MM.1S (cell line): ENCODE results near the gene EME2.

Experiments
- DNase-seq: peaks from one replicate; pipeline ENCODE4 v3.0.0-alpha.2; 2015
- H2AFZ ChIP-seq: fragments of 300-600 bp; sonication (generic); 2 replicates; pipeline ENCODE4 v1.6.0; 2016; ENCODE audit warnings: antibody characterized with exemption, low read length
- H3F3A ChIP-seq: fragments of 300-600 bp; sonication (generic); 2 replicates; pipeline ENCODE4 v1.6.1; 2016; ENCODE audit warnings: mild to moderate bottlenecking, antibody characterized with exemption, low read length, moderate library complexity, mixed read lengths; ENCODE audit not compliant: insufficient read depth
- H3K27ac ChIP-seq: fragments of 300-600 bp; sonication (generic); 2 replicates; pipeline ENCODE4 v1.5.1; 2016; ENCODE audit warnings: mild to moderate bottlenecking, low read length
- H3K27me3 ChIP-seq: fragments of 300-600 bp; sonication (generic); replicated peaks from 2 replicates; pipeline ENCODE4 v1.6.0; 2016; ENCODE audit warnings: low read length; ENCODE audit not compliant: insufficient read depth
- H3K36me3 ChIP-seq: fragments of 300-600 bp; sonication (generic); replicated peaks from 2 replicates; pipeline ENCODE4 v1.6.1; 2016; ENCODE audit warnings: mild to moderate bottlenecking, low read length, mixed read lengths; ENCODE audit not compliant: insufficient read depth
- H3K4me1 ChIP-seq: fragments of 300-600 bp; sonication (generic); 2 replicates; pipeline ENCODE4 v1.6.1; 2016; ENCODE audit warnings: low read length, mixed read lengths
- H3K4me2 ChIP-seq: fragments of 300-600 bp; sonication (generic); 2 replicates; pipeline ENCODE4 v1.6.0; 2016; ENCODE audit warnings: low read depth, low read length
- H3K4me3 ChIP-seq: fragments of 300-600 bp; sonication (generic); 2 replicates; pipeline ENCODE4 v1.5.1; 2016; ENCODE audit warnings: low read length, mixed read lengths
- H3K79me2 ChIP-seq: fragments of 300-600 bp; sonication (generic); 2 replicates; pipeline ENCODE4 v1.6.1; 2016; ENCODE audit warnings: mixed run types, low read length, mixed read lengths
- H3K9ac ChIP-seq: fragments of 300-600 bp; sonication (generic); 2 replicates; pipeline ENCODE4 v1.6.1; 2016; ENCODE audit warnings: low read length, mixed read lengths
- H3K9me2 ChIP-seq: fragments of 300-600 bp; sonication (generic); replicated peaks from 2 replicates; pipeline ENCODE4 v1.6.1; 2016; ENCODE audit warnings: mild to moderate bottlenecking, low read length, mixed read lengths; ENCODE audit not compliant: insufficient read depth
- H3K9me3 ChIP-seq: fragments of 300-600 bp; sonication (generic); replicated peaks from 2 replicates; pipeline ENCODE4 v1.6.1; 2016; ENCODE audit warnings: mild to moderate bottlenecking, low read length, mixed read lengths; ENCODE audit not compliant: insufficient read depth
- H4K20me1 ChIP-seq: fragments of 300-600 bp; sonication (generic); 2 replicates; pipeline ENCODE4 v1.6.1; 2016; ENCODE audit warnings: mild to moderate bottlenecking, low read length, moderate library complexity, mixed read lengths; ENCODE audit not compliant: insufficient read depth
- EZH2 ChIP-seq: fragments of 300-600 bp; sonication (generic); optimal IDR thresholded peaks from 2 replicates; pipeline ENCODE3; 2017; ENCODE audit warnings: low read depth, mild to moderate bottlenecking, antibody characterized with exemption, low read length, mixed read lengths
- EZH2phosphoT487 ChIP-seq: fragments of 300-600 bp; sonication (generic); IDR thresholded peaks from 2 replicates; pipeline ENCODE4 v1.6.1; 2018; ENCODE audit warnings: antibody characterized with exemption, low read length
- TF ChIP-seq, protein P1 (sequence below): fragments of 300-600 bp; sonication (generic); IDR thresholded peaks from 2 replicates; pipeline ENCODE4 v1.5.1; 2016; ENCODE audit warnings: antibody characterized with exemption, low read length, mixed read lengths

The EME2 gene

GRCh38 chr16:1807626-1808025 is 35.0 kb downstream of the EME2 start:
- no peak overlapping the region for H3K4me3 ChIP-seq
- H3F3A ChIP-seq: no peaks in the 10 kb centered on the region
- H3K27ac ChIP-seq: no peak overlapping the region
- H3K79me2 ChIP-seq: no peaks in the 10 kb centered on the region
- no peaks in the 10 kb centered on the region for H4K20me1 ChIP-seq
- no peaks in the 10 kb centered on the region for H3K9me3 ChIP-seq
- no peak overlapping the region for H3K4me2 ChIP-seq
- H3K36me3 ChIP-seq: no peaks in the 10 kb centered on the region
- no peak overlapping the region for H3K9ac ChIP-seq
- no peaks in the 10 kb centered on the region for H3K27me3 ChIP-seq
- TF ChIP-seq EZH2: no peak
- no peak for TF ChIP-seq EZH2phosphoT487
- TF ChIP-seq, protein P1, sequence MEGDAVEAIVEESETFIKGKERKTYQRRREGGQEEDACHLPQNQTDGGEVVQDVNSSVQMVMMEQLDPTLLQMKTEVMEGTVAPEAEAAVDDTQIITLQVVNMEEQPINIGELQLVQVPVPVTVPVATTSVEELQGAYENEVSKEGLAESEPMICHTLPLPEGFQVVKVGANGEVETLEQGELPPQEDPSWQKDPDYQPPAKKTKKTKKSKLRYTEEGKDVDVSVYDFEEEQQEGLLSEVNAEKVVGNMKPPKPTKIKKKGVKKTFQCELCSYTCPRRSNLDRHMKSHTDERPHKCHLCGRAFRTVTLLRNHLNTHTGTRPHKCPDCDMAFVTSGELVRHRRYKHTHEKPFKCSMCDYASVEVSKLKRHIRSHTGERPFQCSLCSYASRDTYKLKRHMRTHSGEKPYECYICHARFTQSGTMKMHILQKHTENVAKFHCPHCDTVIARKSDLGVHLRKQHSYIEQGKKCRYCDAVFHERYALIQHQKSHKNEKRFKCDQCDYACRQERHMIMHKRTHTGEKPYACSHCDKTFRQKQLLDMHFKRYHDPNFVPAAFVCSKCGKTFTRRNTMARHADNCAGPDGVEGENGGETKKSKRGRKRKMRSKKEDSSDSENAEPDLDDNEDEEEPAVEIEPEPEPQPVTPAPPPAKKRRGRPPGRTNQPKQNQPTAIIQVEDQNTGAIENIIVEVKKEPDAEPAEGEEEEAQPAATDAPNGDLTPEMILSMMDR: no peak
- H3K4me1 ChIP-seq: no peaks in the 10 kb centered on the region
- DNase-seq: no peak
- H3K9me2 ChIP-seq: no peaks in the 10 kb centered on the region
- H2AFZ ChIP-seq: no peak overlapping the region

DNA sequence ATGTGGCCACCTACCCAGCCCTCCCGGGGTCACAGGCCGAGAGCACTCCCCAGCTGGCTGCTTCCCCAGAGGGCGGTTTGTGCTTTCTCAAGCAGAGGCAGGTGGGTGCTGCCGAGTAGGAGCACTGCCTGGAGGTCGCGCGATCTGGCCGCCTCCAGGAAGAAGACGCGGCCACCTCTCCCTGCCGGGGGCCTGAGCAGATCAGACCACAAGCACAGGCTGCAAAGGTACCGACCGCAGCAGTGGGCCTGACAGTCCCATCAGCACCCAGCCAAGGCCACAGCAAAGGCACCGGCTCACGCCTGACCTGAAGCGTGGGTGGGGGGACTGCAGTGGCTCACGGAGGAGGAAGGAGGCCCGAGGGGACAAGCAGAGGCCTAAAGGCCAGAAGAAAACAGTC is 36.1 kb downstream of the EME2 start:
- Histone ChIP-seq H4K20me1 (no peaks in the 10 kb centered on the region), H3K4me2 (no peak overlapping the region), H3K4me1 (no peaks in the 10 kb centered on the region), H3K36me3 (no peaks in the 10 kb centered on the region), H2AFZ (no peak overlapping the region), H3K4me3 (no peak overlapping the region), H3K9ac (no peak overlapping the region), H3K27ac (no peak overlapping the region), H3K27me3 (no peaks in the 10 kb centered on the region), H3K9me2 (no peaks in the 10 kb centered on the region), H3K9me3 (no peaks in the 10 kb centered on the region), H3F3A (no peaks in the 10 kb centered on the region), H3K79me2 (peaks cover 4% of the 10 kb centered on the region; the same call in 1 of the 2 replicates)
- DNase-seq: no peak
- TF ChIP-seq EZH2phosphoT487 (no peak), EZH2 (no peak)
- TF ChIP-seq, protein P1: no peak

DNA sequence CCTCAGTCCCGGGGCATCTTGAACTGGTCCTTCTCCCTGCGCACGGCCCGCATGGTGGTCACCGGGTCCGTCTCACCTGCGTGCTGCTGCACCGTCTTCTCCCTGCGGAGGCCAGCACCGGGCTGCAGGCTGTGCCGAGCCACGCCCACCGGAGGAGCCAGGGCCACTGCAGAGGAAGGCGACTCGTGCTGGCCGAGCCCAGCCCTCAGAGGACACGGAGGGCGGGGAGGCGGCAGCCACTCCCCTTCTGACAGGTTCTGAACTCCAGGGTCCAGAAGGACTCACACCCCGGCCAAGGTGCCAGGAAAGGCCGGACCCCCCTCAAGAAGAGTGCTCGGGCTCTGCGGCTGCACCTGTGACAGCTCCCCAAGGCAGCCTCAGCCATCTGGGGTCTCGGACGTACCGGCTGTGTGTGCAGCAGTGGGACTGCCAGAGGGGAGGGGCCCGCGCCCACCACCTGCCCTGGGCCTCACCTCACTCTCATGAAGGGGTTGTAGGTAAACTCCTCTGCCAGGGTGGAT is 36.7 kb downstream of the EME2 start:
- Histone ChIP-seq H3K79me2 (peaks cover 6% of the 10 kb centered on the region; the same call in 1 of the 2 replicates), H3K4me2 (no peak overlapping the region), H3K9me2 (no peaks in the 10 kb centered on the region), H3K9ac (no peak overlapping the region), H2AFZ (no peak overlapping the region), H3K4me1 (no peaks in the 10 kb centered on the region), H3F3A (no peaks in the 10 kb centered on the region), H3K4me3 (no peak overlapping the region), H3K27me3 (no peaks in the 10 kb centered on the region), H3K27ac (no peak overlapping the region), H4K20me1 (no peaks in the 10 kb centered on the region), H3K36me3 (no peaks in the 10 kb centered on the region), H3K9me3 (no peaks in the 10 kb centered on the region)
- DNase-seq: no peak
- TF ChIP-seq, protein P1: no peak
- no peak for TF ChIP-seq EZH2phosphoT487
- TF ChIP-seq EZH2: no peak
